Kasumi-1 (cell line): ENCODE measurements around the gene MRPL43.

ENCODE experiments used
- DNase-seq, 2 experiments: peaks; one replicate each; lab custom pipeline; 2025; lab: John Stamatoyannopoulos, UW

Gene MRPL43

GRCh38 chr10:101019440-101019703 is 32.1 kb upstream of the MRPL43 start:
- no peak for DNase-seq

DNA sequence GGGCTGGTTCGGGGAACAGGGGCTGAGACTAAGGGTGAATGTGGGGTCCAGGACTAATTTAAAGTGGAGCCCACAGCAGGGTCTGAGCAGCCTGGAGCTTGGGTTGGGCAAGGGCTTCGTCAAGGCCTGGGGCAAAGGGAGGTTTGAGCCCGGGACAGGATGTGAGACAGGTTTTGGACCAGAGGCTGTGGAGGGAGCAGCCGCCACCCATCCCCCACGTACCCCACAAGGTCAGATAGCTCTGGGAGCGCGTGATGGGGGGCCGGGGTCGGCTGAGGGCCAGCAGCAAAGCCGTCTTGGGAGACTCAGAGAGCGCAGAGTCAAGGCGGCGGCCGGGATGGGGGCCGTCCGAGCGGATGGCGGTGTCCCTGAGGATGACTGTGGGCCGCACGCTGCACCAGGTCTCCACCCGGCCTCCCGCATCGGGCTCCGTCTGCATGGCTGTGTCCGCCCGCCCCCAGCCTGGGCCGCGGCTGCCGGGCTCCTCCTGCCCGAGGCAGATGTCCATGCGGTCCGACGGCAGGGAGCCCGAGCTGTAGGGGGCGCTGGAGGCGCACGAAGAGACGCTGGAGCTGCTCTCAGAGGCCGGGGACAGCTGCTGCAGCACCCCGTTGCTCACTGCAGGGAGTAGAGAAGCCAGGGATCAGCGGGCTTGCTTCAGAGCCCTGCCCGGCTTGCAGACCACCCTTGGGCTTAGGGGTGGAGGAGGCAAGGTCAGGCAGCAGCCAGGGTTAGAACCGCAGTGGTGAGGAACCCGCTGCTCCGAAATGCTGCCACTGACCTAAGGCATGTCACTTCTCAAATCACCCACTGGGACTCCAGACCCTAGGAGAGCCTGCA is 31.5 kb upstream of the MRPL43 start:
- peak; percentile 81 to 87 for DNase-seq

GRCh38 chr10:101018118-101018599 is 30.9 kb upstream of the MRPL43 start:
- DNase-seq = no peak

DNA sequence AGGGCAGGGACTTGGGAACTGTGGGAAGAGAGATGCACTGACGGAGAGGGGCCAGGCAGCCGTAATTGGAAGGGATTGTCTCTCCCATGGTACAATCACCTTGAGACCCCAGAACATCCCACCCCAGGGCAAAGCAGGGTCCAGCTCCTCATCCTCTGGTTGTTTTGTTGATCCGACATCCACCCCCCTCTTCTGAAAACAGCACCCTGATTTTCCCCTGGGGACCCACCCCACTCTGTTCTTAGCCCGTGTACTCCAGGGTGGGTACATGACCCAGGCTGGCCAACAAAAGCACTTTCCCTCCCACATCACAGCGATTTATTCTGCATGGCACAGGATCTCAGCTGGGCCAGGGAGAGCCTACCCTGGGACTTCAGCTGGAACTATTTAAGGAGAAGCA is 29.5 kb upstream of the MRPL43 start:
- no peak for DNase-seq

GRCh38 chr10:101015582-101015973 is 28.3 kb upstream of the MRPL43 start:
- no peak for DNase-seq

DNA sequence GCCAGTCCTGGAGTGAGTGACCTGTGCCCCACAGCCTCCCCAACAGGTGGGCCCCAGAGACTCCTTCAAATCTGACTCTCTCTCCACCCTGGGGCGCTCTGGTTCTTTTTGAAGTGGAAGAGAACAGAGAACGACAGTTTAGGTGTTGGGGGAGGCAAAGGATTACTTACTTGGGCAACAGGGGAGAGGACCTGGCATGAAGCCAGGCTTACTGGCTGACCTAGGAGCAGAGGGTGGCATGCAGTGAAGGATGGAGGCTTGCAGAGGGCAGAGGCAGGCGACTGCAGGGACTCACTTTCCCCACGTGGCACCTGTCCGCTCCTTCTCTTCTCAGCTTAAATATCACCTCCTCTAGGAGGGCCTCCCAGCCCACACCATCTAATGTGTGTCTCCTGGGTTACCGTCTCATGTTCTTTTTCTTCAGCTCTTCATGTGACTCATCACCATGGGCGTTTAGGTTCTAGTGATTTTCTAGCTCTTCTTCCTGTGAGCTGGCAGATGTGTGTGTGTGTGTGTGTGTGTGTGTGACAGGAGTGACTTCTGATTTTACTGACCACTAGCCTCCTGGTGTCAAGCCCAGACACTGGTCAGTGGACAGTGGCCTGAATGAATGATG is 27.8 kb upstream of the MRPL43 start:
- DNase-seq = peak; percentile 49 to 66

- peak; percentile 76 to 88 for DNase-seq
Measured at GRCh38 chr10:101014230-101014884, 27.1 kb upstream of the MRPL43 start.

GRCh38 chr10:101013365-101013825 is 26.1 kb upstream of the MRPL43 start:
- DNase-seq = no peak

- DNase-seq = peak; percentile 95 to 96
Measured at GRCh38 chr10:101012525-101013364, 25.4 kb upstream of the MRPL43 start.

- peak; percentile 37 to 56 for DNase-seq
Measured at GRCh38 chr10:101011517-101012423, 24.5 kb upstream of the MRPL43 start.

- DNase-seq = no peak
Measured at GRCh38 chr10:101010329-101010728, 23.0 kb upstream of the MRPL43 start.

DNA sequence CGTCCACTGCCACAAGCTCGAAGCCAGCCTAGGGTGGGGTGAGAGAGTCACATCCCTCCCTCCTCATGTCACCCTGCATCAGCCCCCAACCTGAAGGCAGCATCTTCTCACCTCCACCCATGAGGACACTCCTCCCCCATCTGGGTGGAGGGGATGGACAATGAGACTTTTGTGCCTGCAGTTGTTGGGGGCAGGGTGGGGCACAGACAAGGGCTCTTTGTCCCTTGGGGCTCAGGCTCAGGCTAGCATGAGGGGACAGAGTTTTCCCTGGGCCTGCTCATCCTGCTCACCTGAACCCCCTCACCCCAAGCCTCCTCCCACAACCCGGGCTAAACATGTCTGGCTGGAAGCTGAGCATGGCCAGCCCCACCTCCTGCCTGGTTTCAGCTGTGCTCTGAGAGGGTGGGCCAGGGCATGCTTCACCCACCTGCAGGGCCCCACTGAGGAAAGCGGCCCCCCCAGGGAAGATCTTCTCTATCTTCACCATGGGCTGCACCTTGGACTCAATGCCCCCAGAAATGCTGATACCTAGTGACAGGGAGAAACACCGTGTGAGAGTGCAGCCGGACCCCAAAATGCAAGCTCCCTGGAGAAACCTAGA is 21.6 kb upstream of the MRPL43 start:
- no peak for DNase-seq

DNA sequence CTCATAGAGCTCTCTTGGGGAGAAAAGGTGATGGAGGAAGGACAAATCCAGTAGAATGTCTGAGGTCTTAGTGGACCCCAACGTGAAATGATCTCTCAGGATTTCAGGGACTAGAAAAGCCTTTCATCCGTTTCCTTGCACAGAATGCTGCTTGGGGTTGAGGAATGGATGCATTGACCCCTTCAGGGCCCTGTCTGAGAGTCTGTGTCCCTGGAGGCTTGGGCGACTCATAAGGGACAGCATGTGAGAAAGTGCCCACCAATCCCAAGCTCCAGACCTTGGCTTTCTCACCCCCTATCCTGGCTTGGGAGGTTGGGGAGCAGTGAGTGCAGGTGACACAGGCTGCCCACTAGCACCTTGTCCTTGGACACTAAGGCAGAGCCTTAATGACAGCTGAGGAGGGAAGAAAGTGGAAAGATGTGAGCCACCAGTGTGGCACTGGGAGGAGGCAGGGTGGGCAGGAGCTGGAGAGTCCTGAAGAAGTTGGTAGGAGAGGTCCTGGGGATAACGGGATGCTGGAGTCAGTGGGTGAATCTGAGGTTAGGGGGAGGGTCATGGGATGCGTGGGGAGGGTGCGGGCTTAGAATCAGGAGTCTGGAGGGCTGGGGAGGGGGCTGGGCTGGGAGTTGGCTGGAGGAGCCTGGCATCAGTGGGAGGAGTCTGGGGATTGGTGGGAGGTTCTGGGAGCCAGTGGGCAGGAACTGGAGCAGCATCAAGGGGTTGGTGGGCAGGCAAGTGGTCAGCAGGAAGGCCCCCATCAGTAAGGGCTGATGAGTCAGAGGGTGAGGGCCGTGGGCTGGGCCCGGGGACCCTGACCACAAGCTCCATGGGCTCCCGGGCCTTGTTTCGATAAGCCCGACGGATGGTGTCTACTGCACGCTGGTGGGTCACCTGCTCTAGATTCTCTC is 20.9 kb upstream of the MRPL43 start:
- DNase-seq = no peak

GRCh38 chr10:101007099-101007711 is 19.9 kb upstream of the MRPL43 start:
- DNase-seq = no peak

GRCh38 chr10:101006593-101007098 is 19.3 kb upstream of the MRPL43 start:
- no peak for DNase-seq

DNA sequence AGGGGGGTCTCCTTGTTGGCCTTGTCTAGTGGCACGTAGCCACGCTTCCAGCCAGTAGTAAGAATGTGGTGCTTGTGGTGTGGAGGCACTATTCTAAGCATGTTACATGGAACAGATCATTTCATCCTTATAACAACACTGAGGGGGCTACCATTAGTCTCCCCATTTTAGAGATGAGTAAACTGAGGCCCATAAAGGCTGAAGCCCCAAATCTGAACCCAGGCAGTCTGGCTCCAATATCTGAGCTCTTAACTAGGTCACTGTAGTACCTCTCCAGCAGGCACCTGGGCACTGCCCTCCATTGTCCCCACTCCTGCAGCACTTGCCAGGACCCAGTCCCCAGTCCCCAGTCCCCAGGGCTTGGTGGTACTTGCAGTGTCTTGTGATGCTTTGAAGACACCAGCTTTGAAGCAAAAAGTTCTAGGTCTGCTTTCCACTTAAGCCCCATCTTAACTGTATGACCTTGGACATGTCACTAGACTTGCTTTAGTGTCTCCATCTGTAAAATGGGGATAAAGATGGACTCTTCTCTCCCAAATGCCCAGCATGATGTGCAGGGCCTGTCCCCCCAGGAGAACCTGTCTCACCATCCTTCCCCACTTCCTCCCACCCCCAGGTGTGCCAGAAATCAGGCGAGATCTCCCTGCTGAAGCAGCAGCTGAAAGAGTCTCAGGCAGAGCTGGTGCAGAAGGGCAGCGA is 18.7 kb upstream of the MRPL43 start:
- DNase-seq = no peak

GRCh38 chr10:101005361-101005760 is 18.1 kb upstream of the MRPL43 start:
- no peak for DNase-seq

GRCh38 chr10:101003639-101004206 is 16.4 kb upstream of the MRPL43 start:
- DNase-seq = no peak
